Mesodermal cell (in vitro differentiated cells): ENCODE results near the gene MRGPRE.
A peak's percentile ranks its signal among the peaks of the same experiment; 100 is the strongest.

Experiments
- H3K27ac ChIP-seq: 2 replicates; pipeline ENCODE4 v1.7.0; 2013; ENCODE audit warnings: mild to moderate bottlenecking, low read depth, low read length, moderate library complexity; ENCODE audit not compliant: severe bottlenecking
- H3K36me3 ChIP-seq: 2 replicates; pipeline ENCODE4 v1.7.1; 2013; ENCODE audit warnings: mild to moderate bottlenecking, low read length, moderate library complexity; ENCODE audit not compliant: control insufficient read depth, insufficient read depth
- H3K4me1 ChIP-seq: one replicate; pipeline ENCODE4 v1.7.1; 2013; ENCODE audit warnings: mild to moderate bottlenecking, low read length; ENCODE audit not compliant: insufficient read depth, control insufficient read depth, poor library complexity, severe bottlenecking
- H3K4me3 ChIP-seq: 2 replicates; pipeline ENCODE4 v1.7.0; 2013; ENCODE audit warnings: low read length, control low read depth, mild to moderate bottlenecking; ENCODE audit not compliant: insufficient read depth, poor library complexity, severe bottlenecking; ENCODE audit errors: extremely low read depth
- H3K9me3 ChIP-seq: 2 replicates; pipeline ENCODE4 v1.7.1; 2013; ENCODE audit warnings: mild to moderate bottlenecking, low read length, moderate library complexity; ENCODE audit not compliant: control insufficient read depth
- WGBS, 2 experiments: methylation state at CpG; one replicate each; pipeline ENCODE4 v1.1.5; 2013; ENCODE audit warnings: missing lambda C conversion rate in 2 of 2; ENCODE audit not compliant: insufficient coverage in 2 of 2; 5-methylcytosine and 5-hydroxymethylcytosine counted together

Gene MRGPRE

GRCh38 chr11:3207526-3208189 lies 24.6 kb downstream of the MRGPRE start:
- Histone ChIP-seq H3K36me3 (no peaks in the 10 kb centered on the region), H3K4me1 (peaks cover 5% of the 10 kb centered on the region), H3K9me3 (no peaks in the 10 kb centered on the region), H3K4me3 (no peak overlapping the region), H3K27ac (no peak overlapping the region)
- WGBS, 2 experiments = 79 to 87% methylated on average over 7 of the region's 8 CpGs

- H3K4me3 ChIP-seq = no peak overlapping the region
- H3K4me1 ChIP-seq = peaks cover 7% of the 10 kb centered on the region
- H3K36me3 ChIP-seq = no peaks in the 10 kb centered on the region
- 100% methylated on average over 1 of the region's 1 CpG for WGBS, 2 experiments
- no peaks in the 10 kb centered on the region for H3K9me3 ChIP-seq
- no peak overlapping the region for H3K27ac ChIP-seq
Measured at GRCh38 chr11:3206922-3207204, 25.4 kb downstream of the MRGPRE start.

GRCh38 chr11:3206156-3206921 lies 25.9 kb downstream of the MRGPRE start:
- H3K4me1 ChIP-seq = peaks cover 7% of the 10 kb centered on the region
- 80 to 89% methylated on average over 3 to 8 of the region's 8 CpGs for WGBS, 2 experiments
- no peak overlapping the region for H3K4me3 ChIP-seq
- H3K27ac ChIP-seq = no peak overlapping the region
- no peaks in the 10 kb centered on the region for H3K36me3 ChIP-seq
- no peaks in the 10 kb centered on the region for H3K9me3 ChIP-seq

GRCh38 chr11:3205261-3206155 lies 26.7 kb downstream of the MRGPRE start:
- Histone ChIP-seq H3K4me3 (no peak overlapping the region), H3K36me3 (no peaks in the 10 kb centered on the region), H3K27ac (no peak overlapping the region), H3K4me1 (peaks cover 7% of the 10 kb centered on the region), H3K9me3 (no peaks in the 10 kb centered on the region)
- WGBS, 2 experiments = 52 to 61% methylated on average over 13 to 14 of the region's 16 CpGs

- WGBS, 2 experiments = 85 to 87% methylated on average over 21 to 24 of the region's 24 CpGs
- H3K9me3 ChIP-seq = no peaks in the 10 kb centered on the region
- no peak overlapping the region for H3K4me3 ChIP-seq
- peaks cover 7% of the 10 kb centered on the region for H3K4me1 ChIP-seq
- no peaks in the 10 kb centered on the region for H3K36me3 ChIP-seq
- H3K27ac ChIP-seq = no peak overlapping the region
Measured at GRCh38 chr11:3204141-3205015, 27.8 kb downstream of the MRGPRE start.

GRCh38 chr11:3203221-3204043 lies 28.8 kb downstream of the MRGPRE start:
- no peaks in the 10 kb centered on the region for H3K9me3 ChIP-seq
- H3K27ac ChIP-seq = no peak overlapping the region
- no peaks in the 10 kb centered on the region for H3K36me3 ChIP-seq
- 4 to 7% methylated on average over 25 to 45 of the region's 51 CpGs for WGBS, 2 experiments
- peak overlapping the region; percentile 22 for H3K4me3 ChIP-seq
- peaks cover 7% of the 10 kb centered on the region for H3K4me1 ChIP-seq

GRCh38 chr11:3202759-3203158 lies 29.5 kb downstream of the MRGPRE start:
- H3K4me1 ChIP-seq = peaks cover 7% of the 10 kb centered on the region
- H3K27ac ChIP-seq = no peak overlapping the region
- H3K9me3 ChIP-seq = no peaks in the 10 kb centered on the region
- no peaks in the 10 kb centered on the region for H3K36me3 ChIP-seq
- 7 to 12% methylated on average over 10 to 17 of the region's 17 CpGs for WGBS, 2 experiments
- H3K4me3 ChIP-seq = peak overlapping the region; percentile 22

- Histone ChIP-seq H3K4me1 (peaks cover 7% of the 10 kb centered on the region), H3K36me3 (no peaks in the 10 kb centered on the region), H3K4me3 (no peak overlapping the region), H3K9me3 (no peaks in the 10 kb centered on the region), H3K27ac (no peak overlapping the region)
- 76 to 92% methylated on average over 5 to 7 of the region's 7 CpGs for WGBS, 2 experiments
Measured at GRCh38 chr11:3202305-3202704, 29.9 kb downstream of the MRGPRE start.

- Histone ChIP-seq H3K4me3 (no peak overlapping the region), H3K4me1 (peaks cover 7% of the 10 kb centered on the region), H3K36me3 (no peaks in the 10 kb centered on the region), H3K27ac (no peak overlapping the region), H3K9me3 (no peaks in the 10 kb centered on the region)
- WGBS, 2 experiments = 85 to 86% methylated on average over 16 to 17 of the region's 17 CpGs
Measured at GRCh38 chr11:3201677-3202181, 30.5 kb downstream of the MRGPRE start.
